K562 treated with DMSO at 1 percent for 4 hours (cell line): ENCODE data around the gene NUP160. TPM values are rescaled to one million over a fixed set of nuclear protein-coding genes. Genes with fewer than 3 reads are reported as not detected.

Experiments
- total RNA-seq: library from RNA; unstranded; fragments of 300-600 nt; gene quantifications from 2 replicates; pipeline ENCODE4 v1.2.3, GENCODE V29; 2022; ENCODE audit not compliant: insufficient read depth

Gene NUP160, protein sequence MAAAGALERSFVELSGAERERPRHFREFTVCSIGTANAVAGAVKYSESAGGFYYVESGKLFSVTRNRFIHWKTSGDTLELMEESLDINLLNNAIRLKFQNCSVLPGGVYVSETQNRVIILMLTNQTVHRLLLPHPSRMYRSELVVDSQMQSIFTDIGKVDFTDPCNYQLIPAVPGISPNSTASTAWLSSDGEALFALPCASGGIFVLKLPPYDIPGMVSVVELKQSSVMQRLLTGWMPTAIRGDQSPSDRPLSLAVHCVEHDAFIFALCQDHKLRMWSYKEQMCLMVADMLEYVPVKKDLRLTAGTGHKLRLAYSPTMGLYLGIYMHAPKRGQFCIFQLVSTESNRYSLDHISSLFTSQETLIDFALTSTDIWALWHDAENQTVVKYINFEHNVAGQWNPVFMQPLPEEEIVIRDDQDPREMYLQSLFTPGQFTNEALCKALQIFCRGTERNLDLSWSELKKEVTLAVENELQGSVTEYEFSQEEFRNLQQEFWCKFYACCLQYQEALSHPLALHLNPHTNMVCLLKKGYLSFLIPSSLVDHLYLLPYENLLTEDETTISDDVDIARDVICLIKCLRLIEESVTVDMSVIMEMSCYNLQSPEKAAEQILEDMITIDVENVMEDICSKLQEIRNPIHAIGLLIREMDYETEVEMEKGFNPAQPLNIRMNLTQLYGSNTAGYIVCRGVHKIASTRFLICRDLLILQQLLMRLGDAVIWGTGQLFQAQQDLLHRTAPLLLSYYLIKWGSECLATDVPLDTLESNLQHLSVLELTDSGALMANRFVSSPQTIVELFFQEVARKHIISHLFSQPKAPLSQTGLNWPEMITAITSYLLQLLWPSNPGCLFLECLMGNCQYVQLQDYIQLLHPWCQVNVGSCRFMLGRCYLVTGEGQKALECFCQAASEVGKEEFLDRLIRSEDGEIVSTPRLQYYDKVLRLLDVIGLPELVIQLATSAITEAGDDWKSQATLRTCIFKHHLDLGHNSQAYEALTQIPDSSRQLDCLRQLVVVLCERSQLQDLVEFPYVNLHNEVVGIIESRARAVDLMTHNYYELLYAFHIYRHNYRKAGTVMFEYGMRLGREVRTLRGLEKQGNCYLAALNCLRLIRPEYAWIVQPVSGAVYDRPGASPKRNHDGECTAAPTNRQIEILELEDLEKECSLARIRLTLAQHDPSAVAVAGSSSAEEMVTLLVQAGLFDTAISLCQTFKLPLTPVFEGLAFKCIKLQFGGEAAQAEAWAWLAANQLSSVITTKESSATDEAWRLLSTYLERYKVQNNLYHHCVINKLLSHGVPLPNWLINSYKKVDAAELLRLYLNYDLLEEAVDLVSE (N-terminal part only)
- 31.6 and 32.5 TPM in 2 replicates for total RNA-seq

DNA sequence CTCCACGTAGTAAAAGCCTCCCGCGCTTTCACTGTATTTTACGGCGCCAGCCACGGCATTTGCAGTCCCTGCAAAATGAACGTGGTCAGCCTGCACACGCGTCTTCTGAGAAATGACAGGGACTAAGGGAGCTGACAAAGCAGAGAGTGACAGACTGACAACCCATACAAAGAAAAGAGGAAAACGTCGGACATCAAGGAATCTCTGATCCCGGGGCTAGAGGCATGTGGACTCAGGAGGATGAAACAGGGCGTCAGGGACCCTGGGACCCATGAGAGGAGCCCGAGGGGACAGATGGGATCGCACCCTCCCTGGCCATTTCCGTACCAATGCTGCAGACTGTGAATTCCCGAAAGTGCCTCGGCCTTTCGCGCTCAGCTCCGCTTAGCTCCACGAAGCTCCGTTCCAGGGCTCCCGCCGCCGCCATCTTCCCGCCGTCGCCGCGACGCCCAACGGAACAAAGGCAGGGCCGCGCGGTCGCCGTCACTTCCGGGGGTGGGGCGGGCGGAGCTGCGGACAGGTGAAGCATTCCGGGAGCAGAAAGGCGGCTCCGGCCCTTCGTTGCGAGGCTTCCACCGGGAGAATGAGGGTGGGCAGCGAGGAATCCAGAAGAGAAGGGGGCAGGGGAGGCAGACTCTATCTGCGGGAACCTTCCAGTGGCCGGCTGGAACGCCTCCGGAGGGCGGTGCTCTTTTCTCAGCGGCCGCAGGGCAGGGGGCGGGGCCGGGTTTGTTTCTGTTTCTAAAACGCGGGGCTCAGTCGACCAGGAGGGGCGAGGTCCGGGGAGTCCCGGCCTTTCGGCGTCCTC, at the start of gene NUP160:
TSS of gene NUP160 (minus strand) at position 459 of the 808 bp plus-strand sequence. CDS start at position 427, 32 bp downstream.

Other genes starting within 250 kb of the NUP160 start
- 53.8 and 63.5 TPM in 2 replicates for gene MTCH2, start 205.8 kb downstream of the NUP160 start, total RNA-seq
- gene AGBL2, start 133.0 kb downstream of the NUP160 start, total RNA-seq = 0.88 TPM in 1 of 2 replicates, not detected in the other
- 43.1 and 45.9 TPM in 2 replicates for gene FNBP4, start 81.0 kb downstream of the NUP160 start, total RNA-seq
- gene PTPRJ, start 132.2 kb upstream of the NUP160 start, total RNA-seq = 4.8 and 8.2 TPM in 2 replicates